ENCODE measurements around the gene SARS1.

The SARS1 gene

DNA sequence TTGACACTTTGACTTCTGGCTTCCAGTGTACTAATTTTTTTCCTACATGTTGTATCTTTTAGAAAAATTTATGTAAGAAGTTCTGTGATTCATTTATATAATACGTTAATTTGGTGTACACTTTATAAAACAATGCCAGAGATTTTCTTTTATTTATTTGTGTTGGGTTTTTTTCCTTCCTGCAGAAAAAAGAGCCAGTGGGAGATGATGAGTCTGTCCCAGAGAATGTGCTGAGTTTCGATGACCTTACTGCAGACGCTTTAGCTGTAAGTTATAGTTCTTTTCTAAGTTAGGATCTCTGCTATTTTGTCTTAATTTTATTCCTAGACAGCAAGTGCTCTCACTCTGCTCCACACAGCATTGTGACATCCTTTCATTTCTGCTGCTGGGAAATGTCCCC, 14.4 kb downstream of the SARS1 start:
- no peak for DNase-seq (ENCODE audit: low read depth)

DNA sequence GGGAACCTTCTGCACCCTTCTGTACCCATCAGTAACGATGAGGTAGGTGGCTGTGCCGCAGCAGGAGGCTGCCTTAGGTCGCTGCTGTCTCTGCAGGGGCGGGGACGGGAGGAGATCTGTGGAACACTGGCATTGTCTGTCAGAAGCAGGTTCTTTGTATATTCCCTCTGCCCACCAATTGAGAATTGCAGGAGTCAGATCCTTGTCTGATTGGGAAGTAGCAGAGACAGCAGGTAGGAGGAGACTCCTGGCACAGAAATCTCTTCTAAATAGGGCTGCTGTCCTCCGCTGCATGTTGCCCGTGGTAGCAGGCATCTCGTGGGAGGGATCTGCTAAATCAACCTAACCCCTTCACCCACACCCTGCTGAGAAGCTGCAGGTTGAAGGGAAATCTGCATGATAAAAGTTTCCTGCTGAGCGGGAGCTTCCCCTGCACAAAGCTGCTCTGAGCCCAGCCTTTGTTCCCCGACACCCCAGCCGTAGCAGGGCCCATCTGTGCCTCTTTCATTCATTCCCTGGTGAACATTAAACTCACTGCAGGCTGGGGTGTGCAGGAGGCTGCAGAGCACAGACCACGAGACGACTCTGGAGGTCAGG, 15.9 kb downstream of the SARS1 start:
- no peak for DNase-seq (ENCODE audit: low read depth)

GRCh38 chr1:109231066-109231465, 17.3 kb downstream of the SARS1 start:
- DNase-seq (ENCODE audit: low read depth), result no peak

DNA sequence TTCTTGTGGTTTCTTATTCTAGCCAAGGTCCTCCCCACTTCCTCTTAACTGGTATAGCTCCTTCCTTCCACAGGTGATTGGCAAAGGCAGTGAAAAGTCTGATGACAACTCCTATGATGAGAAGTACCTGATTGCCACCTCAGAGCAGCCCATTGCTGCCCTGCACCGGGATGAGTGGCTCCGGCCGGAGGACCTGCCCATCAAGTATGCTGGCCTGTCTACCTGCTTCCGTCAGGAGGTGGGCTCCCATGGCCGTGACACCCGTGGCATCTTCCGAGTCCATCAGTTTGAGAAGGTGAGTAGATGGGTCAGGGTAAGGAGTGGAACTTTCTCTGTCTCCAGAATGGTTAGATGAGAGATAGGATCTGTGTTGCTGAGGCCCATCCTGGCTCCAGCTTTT, 21.4 kb downstream of the SARS1 start:
- DNase-seq (ENCODE audit: low read depth), result no peak

- DNase-seq (ENCODE audit: low read depth), result no peak
These were observed 23.8 kb downstream of the SARS1 start for GRCh38 chr1:109237512-109237911.

DNA sequence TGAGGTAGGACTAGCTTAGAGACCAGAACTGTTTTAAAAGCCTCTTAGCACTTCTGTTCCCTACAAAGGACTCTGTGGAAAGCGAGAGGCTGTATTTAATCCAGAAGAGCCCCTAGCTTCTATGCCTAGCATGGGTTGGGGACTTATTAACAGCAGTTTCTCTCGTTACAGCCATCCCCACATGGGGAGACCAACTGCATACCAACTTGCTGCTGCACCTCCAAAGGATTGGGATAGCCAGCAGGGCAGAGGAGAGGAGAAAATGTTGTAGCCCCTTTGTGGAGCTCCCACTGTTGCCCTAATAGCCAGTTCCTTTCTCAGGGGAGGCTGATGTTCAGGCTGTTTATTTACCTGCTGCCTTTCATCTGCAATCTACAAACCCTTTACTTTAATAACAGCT, 24.7 kb downstream of the SARS1 start:
- DNase-seq (ENCODE audit: low read depth), result no peak

GRCh38 chr1:109239047-109239408, 25.3 kb downstream of the SARS1 start:
- no peak for DNase-seq (ENCODE audit: low read depth)

GRCh38 chr1:109239409-109240068, 25.8 kb downstream of the SARS1 start:
- DNase-seq (ENCODE audit: low read depth), result peak; percentile 15

- peak; percentile 12 for DNase-seq (ENCODE audit: low read depth)
These were observed 26.7 kb downstream of the SARS1 start for GRCh38 chr1:109240158-109241152.

GRCh38 chr1:109241344-109241743, 27.6 kb downstream of the SARS1 start:
- no peak for DNase-seq (ENCODE audit: low read depth)

DNA sequence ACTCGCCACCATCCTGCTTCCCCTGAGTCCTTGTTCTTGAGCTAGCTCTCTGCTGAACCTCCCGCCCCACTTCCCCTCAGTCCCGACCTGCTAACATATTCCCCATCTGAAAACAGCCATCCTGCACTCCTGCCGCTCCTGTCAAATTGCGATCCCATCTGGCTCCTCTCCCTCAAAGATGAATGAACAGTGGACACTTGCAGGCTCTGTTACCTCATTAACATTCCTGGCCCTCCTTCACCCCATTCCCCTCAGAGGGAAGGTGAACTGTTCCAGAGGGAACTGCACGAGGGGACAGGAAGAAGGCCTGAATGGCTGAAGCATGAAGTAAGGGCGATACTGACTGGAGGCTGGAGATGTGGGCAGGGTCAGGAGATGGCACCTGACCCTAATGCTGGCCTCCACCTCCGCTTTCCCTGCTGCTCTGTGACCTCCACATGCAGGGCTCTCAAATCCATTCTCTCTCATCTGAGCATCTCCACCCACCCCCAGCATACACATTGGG, 28.2 kb downstream of the SARS1 start:
- DNase-seq (ENCODE audit: low read depth), result no peak

DNA sequence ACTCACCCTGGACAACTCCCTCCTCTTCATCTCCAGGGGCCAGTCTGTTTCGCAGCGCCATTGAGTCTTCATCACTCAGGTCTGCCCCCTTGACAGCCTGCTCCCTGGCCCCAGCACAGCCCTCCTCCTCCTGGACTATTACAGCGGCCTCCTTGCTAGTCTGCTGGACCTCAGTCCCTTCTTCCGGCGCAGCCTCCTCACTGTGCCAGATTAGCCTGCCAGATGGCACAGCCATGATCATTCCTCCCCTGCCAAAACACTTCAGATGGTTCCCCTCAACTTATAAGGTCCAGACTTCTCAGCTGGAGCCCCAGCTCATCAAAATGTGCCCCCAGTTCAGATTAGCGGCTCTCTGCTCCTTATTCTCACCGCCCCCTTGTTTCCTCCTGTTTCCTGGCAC, 28.7 kb downstream of the SARS1 start:
- no peak for DNase-seq (ENCODE audit: low read depth)

DNA sequence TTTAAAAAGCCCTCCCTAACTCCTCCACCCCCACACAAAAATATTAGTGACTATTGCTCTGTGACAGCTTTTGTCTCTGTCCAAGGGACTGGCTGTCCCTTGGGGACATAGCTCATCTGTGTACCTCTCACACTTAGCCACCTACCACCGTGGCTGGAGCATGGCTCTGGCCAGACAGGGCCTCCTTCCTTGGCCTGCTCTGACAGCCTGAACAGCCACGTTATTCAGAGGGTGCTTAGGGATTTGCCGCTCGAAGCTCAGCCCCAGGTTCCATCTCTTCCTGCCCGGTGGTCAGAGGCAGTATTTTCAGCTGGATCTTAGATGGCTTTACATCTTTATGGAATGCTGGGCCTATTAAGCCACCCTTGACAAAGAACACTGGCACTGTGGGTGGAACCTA, 29.5 kb downstream of the SARS1 start:
- DNase-seq (ENCODE audit: low read depth), result no peak

- DNase-seq (ENCODE audit: low read depth), result no peak
These were observed 30.3 kb downstream of the SARS1 start for GRCh38 chr1:109243860-109244552.

DNA sequence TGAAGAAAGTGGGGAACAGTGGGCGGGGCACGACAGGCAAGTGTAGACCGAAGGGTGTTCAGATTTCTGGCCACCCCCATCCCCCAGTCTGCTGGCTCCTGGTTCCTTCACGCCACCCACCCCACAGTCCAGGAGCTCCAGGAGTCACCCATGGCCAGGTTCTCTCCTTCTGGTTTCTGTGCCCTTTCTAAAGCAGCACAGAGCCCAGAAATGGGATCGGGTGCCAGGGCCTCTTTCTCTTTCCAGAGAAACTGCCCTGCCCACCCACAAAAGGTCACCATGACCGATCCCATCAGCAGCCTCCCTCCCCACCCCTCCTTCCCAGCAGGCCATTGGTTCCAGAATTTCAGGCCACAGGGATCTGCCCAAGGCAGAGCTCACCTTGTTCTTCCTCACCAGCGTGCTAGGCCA, 32.4 kb downstream of the SARS1 start:
- DNase-seq (ENCODE audit: low read depth), result no peak

DNA sequence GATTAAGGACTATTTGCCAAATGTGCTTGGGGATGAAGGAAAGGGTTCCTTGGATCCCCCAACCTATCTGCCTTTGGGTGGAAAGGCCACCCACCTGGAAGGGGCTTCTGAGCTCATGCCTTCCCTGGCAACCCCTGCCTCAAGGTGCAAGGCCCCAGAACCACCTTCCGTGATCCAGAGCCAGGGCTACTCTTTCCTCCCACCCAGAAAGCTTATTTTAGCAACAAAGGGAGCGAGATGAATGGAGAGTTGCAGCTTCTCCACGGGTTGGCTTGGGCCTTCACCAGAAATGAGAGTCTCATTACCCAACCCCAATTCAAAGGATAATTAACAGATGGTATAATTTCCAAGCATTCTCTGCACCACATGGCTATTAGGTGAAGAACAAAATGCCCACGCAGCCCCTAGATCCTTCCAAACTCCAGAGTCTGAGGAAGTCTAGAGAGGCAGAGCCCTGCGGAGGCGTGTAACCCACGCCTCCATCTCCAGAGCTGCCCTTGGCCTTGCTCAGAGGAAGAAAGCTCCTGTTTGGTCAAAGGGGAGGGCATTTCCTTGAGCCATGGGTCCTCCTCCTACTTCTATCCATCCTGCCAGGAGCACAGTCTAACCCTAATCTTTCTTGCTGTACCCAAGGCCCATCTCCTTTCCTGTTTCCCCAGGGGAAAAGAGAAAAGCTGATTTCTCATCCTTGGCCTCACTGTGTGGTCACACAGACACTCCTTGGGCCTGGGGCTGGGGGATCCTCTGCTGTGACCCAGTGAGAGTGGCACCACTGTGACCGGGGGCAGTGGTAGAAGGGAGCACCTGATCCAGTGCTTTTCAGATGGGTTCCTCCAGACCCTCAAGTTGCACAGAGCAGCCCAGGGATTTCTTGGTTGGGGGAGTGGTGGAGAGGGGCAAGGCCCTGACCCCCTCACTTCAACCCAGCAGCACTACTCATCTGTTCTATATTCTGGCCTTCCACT, 34.0 kb downstream of the SARS1 start:
- no peak for DNase-seq (ENCODE audit: low read depth)

- no peak for DNase-seq (ENCODE audit: low read depth)
These were observed 34.7 kb downstream of the SARS1 start for GRCh38 chr1:109248444-109248796.

GRCh38 chr1:109248797-109249629, 35.3 kb downstream of the SARS1 start, which contains the start of gene CELSR2:
CELSR2 (plus strand) TSS chr1:109249539; CDS start chr1:109250080, 541 bp downstream.
- peak; percentile 59 for DNase-seq (ENCODE audit: low read depth)

- DNase-seq (ENCODE audit: low read depth), result no peak
These were observed 36.1 kb downstream of the SARS1 start for GRCh38 chr1:109249654-109250401.

Data from activated T-cell treated with anti-CD3 and anti-CD28 coated beads for 48 hours (primary cell).